ENCODE measurements around the gene MRC1.

Gene MRC1

DNA sequence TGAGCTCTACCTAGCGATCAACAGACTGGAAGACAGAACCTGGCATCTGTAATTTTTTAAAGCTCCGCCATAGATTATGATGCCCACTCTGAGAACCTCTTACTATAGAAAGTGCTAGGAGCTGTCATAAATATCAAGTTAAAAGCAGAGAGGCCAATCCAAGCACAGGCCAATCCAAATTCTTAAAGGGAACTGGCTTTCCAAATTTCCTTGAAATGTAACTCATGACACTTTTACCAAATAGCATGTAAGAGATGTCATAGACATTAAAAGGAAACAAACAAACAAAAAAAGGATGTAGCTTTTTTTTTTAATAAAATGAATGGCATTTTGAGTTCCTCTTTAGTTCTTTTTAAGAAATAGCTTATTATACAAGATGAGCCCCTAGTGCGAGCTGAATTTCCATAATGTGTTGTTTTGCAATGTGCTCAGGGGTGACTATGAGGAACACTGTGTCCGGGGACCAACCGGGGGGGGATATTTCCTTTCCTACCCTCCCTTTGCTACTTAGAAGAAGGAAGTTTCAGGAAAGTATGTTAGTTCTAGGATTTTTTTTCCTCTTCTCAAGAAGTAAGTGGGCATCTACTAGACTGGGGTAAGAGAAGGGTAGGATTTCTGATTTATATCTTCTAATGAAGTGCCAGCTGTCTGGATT is 23.7 kb upstream of the MRC1 start:
- Histone ChIP-seq H2AFZ (ENCODE audit: low read depth) (no peak overlapping the region), H3K4me1 (ENCODE audit: low read depth, poor library complexity, severe bottlenecking) (no peaks in the 10 kb centered on the region), H3K36me3 (ENCODE audit: insufficient read depth) (no peaks in the 10 kb centered on the region), H3K27me3 (ENCODE audit: insufficient read depth, low read depth) (no peaks in the 10 kb centered on the region), H4K20me1 (ENCODE audit: insufficient read depth) (no peaks in the 10 kb centered on the region), H3K79me2 (ENCODE audit: insufficient read depth, low read depth) (no peaks in the 10 kb centered on the region), H3K4me3 (IDR thresholded peaks at IDR 0.05; ENCODE audit: insufficient read depth, low read depth, low read length) (no peak overlapping the region), H3K27ac (no peak overlapping the region), H3K9ac (no peak overlapping the region), H3K4me2 (no peak overlapping the region)
- TF ChIP-seq, protein P1, sequence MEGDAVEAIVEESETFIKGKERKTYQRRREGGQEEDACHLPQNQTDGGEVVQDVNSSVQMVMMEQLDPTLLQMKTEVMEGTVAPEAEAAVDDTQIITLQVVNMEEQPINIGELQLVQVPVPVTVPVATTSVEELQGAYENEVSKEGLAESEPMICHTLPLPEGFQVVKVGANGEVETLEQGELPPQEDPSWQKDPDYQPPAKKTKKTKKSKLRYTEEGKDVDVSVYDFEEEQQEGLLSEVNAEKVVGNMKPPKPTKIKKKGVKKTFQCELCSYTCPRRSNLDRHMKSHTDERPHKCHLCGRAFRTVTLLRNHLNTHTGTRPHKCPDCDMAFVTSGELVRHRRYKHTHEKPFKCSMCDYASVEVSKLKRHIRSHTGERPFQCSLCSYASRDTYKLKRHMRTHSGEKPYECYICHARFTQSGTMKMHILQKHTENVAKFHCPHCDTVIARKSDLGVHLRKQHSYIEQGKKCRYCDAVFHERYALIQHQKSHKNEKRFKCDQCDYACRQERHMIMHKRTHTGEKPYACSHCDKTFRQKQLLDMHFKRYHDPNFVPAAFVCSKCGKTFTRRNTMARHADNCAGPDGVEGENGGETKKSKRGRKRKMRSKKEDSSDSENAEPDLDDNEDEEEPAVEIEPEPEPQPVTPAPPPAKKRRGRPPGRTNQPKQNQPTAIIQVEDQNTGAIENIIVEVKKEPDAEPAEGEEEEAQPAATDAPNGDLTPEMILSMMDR (conservative IDR thresholded peaks at IDR 0.05; ENCODE audit: low read depth, low read length): no peak

DNA sequence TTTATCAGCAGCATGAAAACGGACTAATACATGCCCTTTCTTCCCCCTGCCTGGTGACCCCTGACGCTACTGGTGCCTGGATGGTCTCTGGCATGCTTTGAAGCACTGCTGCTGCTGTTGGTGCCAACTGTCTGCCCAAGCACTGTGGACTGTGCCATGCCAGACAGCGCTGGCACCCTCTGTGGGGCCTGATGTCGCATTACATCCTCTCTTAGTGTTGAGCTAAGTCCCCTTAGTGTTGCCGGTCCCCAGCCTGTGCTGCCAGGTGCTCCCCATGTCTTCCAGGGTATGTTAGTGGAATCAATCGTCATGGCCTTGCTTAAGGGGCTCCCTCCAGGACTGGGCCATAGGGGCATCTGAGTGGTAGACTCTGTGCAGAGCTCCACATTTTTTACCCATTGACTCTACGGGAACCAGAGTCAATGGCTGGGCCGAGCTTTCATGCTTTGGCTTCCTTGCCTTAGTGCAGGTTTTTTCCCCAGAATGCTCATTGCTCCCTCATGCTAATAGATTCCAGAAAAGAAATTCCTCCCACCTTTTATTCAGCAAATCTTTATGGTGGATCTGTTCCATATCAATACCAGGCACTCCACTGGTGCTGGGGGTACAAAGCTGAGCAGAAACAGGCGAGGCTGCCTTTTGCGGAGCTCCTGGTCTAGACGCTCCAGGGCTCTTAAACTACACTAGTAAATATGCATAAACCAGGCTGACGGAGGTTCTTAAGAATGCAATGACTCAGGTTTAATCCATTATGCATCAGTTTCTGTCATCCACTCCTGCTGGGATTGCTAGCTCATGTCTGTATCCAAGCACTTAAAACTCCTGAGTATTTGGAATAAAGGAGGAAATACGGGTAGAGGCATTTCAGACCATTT is 21.8 kb upstream of the MRC1 start:
- H3K27me3 ChIP-seq (ENCODE audit: insufficient read depth, low read depth): no peaks in the 10 kb centered on the region
- no peaks in the 10 kb centered on the region for H4K20me1 ChIP-seq (ENCODE audit: insufficient read depth)
- TF ChIP-seq, protein P1 (conservative IDR thresholded peaks at IDR 0.05; ENCODE audit: low read depth, low read length): no peak
- no peak overlapping the region for H3K4me3 ChIP-seq (IDR thresholded peaks at IDR 0.05; ENCODE audit: insufficient read depth, low read depth, low read length)
- no peak overlapping the region for H3K4me2 ChIP-seq
- H3K27ac ChIP-seq: no peak overlapping the region
- no peaks in the 10 kb centered on the region for H3K79me2 ChIP-seq (ENCODE audit: insufficient read depth, low read depth)
- H3K4me1 ChIP-seq (ENCODE audit: low read depth, poor library complexity, severe bottlenecking): no peaks in the 10 kb centered on the region
- H3K36me3 ChIP-seq (ENCODE audit: insufficient read depth): no peaks in the 10 kb centered on the region
- no peak overlapping the region for H2AFZ ChIP-seq (ENCODE audit: low read depth)
- no peak overlapping the region for H3K9ac ChIP-seq

- H3K27ac ChIP-seq: no peak overlapping the region
- no peak overlapping the region for H3K4me3 ChIP-seq (IDR thresholded peaks at IDR 0.05; ENCODE audit: insufficient read depth, low read depth, low read length)
- H3K4me2 ChIP-seq: no peak overlapping the region
- no peak overlapping the region for H3K9ac ChIP-seq
- no peaks in the 10 kb centered on the region for H3K36me3 ChIP-seq (ENCODE audit: insufficient read depth)
- no peaks in the 10 kb centered on the region for H4K20me1 ChIP-seq (ENCODE audit: insufficient read depth)
- H2AFZ ChIP-seq (ENCODE audit: low read depth): no peak overlapping the region
- no peaks in the 10 kb centered on the region for H3K79me2 ChIP-seq (ENCODE audit: insufficient read depth, low read depth)
- H3K27me3 ChIP-seq (ENCODE audit: insufficient read depth, low read depth): no peaks in the 10 kb centered on the region
- peaks cover 9% of the 10 kb centered on the region for H3K4me1 ChIP-seq (ENCODE audit: low read depth, poor library complexity, severe bottlenecking)
- TF ChIP-seq, protein P1 (conservative IDR thresholded peaks at IDR 0.05; ENCODE audit: low read depth, low read length): no peak
Measured at GRCh38 chr10:17788646-17789045, 20.5 kb upstream of the MRC1 start.

- Histone ChIP-seq H3K79me2 (ENCODE audit: insufficient read depth, low read depth) (no peaks in the 10 kb centered on the region), H3K4me1 (ENCODE audit: low read depth, poor library complexity, severe bottlenecking) (peaks cover 9% of the 10 kb centered on the region)
- TF ChIP-seq, protein P1 (conservative IDR thresholded peaks at IDR 0.05; ENCODE audit: low read depth, low read length): no peak
Measured at GRCh38 chr10:17789396-17789795, 19.8 kb upstream of the MRC1 start.

More at GRCh38 chr10:17789396-17789795, 19.8 kb upstream of the MRC1 start:
- no peaks in the 10 kb centered on the region for H3K27me3 ChIP-seq (ENCODE audit: insufficient read depth, low read depth)
- H3K4me2 ChIP-seq: no peak overlapping the region
- H2AFZ ChIP-seq (ENCODE audit: low read depth): no peak overlapping the region
- no peak overlapping the region for H3K27ac ChIP-seq
- H3K9ac ChIP-seq: no peak overlapping the region
- H3K36me3 ChIP-seq (ENCODE audit: insufficient read depth): no peaks in the 10 kb centered on the region
- H3K4me3 ChIP-seq (IDR thresholded peaks at IDR 0.05; ENCODE audit: insufficient read depth, low read depth, low read length): no peak overlapping the region
- no peaks in the 10 kb centered on the region for H4K20me1 ChIP-seq (ENCODE audit: insufficient read depth)
